Activated CD8-positive, alpha-beta memory T cell treated with anti-CD3 and anti-CD28 coated beads, Interleukin-2, amount 50 U/mL, for 1 hour (primary cell): ENCODE results near the gene ZNF318.

ENCODE experiments used
- DNase-seq: peaks from one replicate; pipeline ENCODE4 v3.0.0-alpha.2; 2020; ENCODE audit errors: extremely low read depth

ZNF318 gene

DNA sequence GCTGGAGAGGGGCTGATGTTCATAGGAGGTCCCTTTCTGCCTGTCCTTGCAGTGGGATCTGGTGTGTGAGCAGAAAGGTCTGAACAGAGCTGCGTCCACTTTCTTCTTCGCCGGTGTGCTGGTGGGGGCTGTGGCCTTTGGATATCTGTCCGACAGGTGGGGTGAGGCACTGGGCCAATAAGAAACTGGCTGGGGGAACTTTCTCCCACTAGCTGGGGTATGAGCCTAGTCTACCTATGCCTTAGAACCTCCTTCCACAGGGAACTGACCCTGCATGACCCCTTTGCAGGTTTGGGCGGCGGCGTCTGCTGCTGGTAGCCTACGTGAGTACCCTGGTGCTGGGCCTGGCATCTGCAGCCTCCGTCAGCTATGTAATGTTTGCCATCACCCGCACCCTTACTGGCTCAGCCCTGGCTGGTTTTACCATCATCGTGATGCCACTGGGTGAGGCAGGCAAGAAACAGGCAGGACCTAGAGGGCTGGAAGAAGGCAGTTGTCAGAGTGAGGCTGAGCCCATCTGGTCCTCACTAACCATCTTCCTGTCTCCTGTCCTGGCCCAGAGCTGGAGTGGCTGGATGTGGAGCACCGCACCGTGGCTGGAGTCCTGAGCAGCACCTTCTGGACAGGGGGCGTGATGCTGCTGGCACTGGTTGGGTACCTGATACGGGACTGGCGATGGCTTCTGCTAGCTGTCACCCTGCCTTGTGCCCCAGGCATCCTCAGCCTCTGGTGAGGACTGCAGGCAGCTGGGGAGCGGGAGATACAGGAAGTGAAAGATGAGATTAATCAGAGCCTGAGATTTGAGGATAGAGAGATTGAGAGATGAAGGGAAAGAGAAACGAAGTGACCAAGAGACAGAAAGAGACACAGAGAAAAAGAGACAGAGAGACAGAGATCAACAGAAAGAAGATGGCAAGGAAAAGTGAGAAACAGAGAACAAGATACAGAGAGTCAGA lies 69.8 kb downstream of the ZNF318 start:
- no peak for DNase-seq

GRCh38 chr6:43298565-43299337 lies 70.7 kb downstream of the ZNF318 start:
- DNase-seq = no peak

GRCh38 chr6:43297644-43298564 lies 71.5 kb downstream of the ZNF318 start, which contains the start of gene SLC22A7:
TSS of gene SLC22A7 (plus strand) at chr6:43298260. CDS start at chr6:43298359, 99 bp downstream.
- DNase-seq = no peak

- no peak for DNase-seq
Observed at GRCh38 chr6:43296780-43297497, 72.5 kb downstream of the ZNF318 start.

DNA sequence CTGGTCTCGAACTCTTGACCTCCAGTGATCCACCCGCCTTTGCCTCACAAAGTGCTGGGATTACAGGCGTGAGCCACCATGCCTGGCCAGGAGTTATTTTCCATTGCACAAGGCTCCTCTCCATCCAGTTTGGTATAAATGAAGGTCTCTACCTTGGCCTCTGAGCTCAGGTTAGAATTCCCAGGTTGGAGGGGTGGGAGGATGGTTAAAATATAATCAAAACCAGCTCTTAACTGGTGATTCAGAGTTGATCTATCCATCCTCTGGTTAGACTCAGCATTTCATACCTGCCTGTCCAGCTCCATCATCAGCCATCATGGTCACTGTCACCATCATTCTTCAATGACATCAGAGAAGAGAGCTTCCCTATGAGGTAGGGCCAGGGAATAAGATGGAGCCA lies 74.0 kb downstream of the ZNF318 start:
- DNase-seq = no peak

DNA sequence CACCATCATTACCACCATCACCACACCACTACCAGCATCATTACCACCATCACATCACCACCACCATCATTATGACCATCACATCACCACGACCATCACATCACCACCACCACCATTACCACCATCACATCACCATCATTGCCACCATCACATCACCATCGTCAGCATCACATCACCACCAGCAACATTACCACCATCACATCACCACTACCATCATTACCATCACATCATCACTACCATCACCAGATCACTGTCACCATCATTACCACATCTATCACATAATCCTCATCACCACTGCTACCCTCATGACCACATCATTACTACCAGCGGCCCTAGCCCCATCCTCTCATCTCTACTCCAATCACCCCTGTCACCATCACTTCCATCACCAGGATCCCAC lies 74.9 kb downstream of the ZNF318 start:
- DNase-seq = no peak

- no peak for DNase-seq
Observed at GRCh38 chr6:43293698-43294097, 75.7 kb downstream of the ZNF318 start.

- DNase-seq = no peak
Observed at GRCh38 chr6:43292763-43293318, 76.6 kb downstream of the ZNF318 start.

GRCh38 chr6:43292341-43292740 lies 77.1 kb downstream of the ZNF318 start:
- DNase-seq = no peak

DNA sequence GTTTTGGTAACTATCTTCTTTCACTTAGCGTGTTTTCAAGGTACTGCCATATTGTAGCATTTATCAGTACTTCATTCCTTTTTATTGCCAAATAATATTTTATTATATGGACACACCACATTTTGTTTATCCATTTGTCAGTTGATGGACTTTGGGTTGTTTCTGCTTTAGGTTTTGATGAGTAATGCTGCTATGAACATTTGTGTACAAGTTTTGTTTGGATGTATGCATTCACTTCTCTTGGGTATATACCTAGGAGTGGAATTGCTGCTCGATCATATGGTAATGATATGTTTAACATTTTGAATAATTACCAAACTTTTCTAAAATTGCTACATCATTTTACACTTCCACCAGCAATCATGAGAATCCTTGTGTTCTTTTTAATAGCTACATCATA lies 77.7 kb downstream of the ZNF318 start:
- no peak for DNase-seq

- DNase-seq = no peak
Observed at GRCh38 chr6:43290905-43291355, 78.5 kb downstream of the ZNF318 start.

GRCh38 chr6:43290339-43290904 lies 79.0 kb downstream of the ZNF318 start:
- DNase-seq = no peak

DNA sequence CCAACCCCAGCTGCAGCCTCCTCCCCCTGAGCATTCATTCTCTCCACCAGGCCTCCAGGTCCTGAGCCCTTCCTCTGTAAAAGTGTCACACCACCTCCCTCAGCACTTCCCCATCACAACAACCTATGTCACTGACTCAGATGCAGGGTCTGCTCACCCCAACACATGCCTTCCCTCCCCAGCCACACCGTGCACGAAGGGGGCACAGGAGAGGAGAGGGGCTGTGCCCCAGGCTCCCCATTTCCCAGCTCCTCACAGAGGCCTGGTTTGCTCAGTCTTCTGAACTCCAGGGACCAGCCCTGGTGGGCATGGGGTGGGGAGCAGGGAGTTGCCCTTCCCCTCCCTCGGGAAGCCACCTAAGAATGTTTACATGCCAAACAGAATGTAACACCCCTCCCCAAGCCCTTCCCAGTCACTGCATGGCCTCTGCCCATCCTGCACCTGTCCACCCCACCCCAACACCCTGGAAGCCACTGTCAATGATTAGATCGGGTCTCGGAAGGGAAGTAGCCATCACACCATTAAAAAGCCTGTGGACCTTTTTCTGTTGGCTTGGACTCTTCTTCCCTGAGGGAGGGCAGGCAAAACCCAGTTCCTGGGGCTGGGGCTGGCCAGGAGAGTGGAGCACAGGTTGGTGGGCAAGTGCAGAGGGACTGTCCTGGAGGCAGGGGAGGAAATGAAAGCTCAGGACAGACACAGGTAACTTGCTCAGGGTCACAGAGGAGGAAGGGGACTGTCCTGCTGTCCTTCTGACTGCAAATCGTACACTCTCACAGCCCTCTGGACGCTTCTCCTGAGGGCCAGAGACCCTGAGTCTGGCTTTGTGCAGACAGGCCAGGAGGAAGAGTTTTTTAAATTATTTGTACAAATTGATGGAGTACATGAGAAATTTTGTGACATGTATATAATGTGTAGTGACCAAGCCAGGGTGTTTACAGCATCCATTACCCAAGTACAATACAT lies 81.4 kb downstream of the ZNF318 start:
- no peak for DNase-seq

GRCh38 chr6:43286980-43287716 lies 82.3 kb downstream of the ZNF318 start:
- no peak for DNase-seq

- DNase-seq = no peak
Observed at GRCh38 chr6:43286456-43286979, 82.9 kb downstream of the ZNF318 start.
